HG03060 (cell line): ENCODE data around the gene TMEM106B.
A peak's percentile ranks its signal among the peaks of the same experiment; 100 is the strongest.
"Not testable (repeated sequence)": the region's sequence is repeated elsewhere in the genome, so short reads cannot be mapped to it uniquely, and the experiment has no call there.

Source experiments
- ATAC-seq: cut with Tn5 transposase; IDR thresholded peaks from one replicate; pipeline ENCODE4 v1.9.1; 2021; ENCODE audit warnings: low read depth, moderate number of reproducible peaks; ENCODE audit not compliant: unreplicated experiment

The TMEM106B gene

GRCh38 chr7:12211054-12211710 is at the start of gene TMEM106B:
Gene TMEM106B (plus strand): TSS chr7:12211294. CDS start chr7:12214811, 3,517 bp downstream.
- ATAC-seq, result peak; percentile 85

DNA sequence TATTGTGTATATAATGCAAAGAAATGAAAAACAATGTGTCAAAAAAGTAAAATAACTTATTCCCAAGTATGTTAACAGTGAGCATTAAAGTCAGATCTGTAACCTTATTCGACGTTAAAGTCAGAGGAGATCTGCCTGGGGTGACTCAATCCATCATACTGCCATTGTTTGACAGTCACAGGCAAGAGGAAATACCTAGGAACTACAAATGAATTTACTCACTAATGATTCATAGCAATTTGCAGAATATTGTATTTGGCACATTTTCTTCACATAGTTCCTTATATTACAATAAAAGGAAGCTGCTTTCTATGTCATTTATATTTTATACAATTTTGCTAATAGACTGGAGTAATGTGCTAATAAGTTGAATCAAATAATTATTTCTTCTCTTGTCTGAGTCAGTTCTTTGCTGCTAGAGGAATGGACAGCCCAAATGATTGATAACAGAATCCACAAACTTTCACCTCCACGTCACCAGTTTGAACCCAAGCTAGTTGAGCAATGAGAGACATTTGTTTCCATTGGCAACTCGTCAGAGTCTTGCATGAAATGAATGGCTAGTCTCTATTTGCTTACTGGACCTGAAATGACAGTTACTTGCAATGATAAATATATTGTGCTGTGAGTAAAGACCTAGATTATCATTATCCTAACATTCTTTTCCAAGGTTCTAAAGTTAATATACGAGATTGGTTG is 48.5 kb upstream of the TMEM106B start:
- ATAC-seq, result no peak

DNA sequence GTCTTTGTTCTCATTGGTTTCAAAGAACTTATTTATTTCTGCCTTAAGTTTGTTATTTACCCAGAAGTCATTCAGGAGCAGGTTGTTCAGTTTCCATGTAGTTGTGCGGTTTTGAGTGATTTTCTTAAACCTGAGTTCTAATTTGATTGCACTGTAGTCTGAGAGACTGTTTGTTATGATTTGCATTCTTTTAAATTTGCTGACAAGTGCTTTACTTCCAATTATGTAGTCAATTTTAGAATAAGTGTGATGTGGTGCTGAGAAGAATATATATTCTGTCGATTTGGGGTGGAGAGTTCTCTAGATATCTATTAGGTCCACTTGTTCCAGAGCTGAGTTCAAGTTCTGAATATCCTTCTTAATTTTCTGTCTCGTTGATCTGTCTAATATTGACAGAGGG is 43.0 kb upstream of the TMEM106B start:
- ATAC-seq, result not testable (repeated sequence)

DNA sequence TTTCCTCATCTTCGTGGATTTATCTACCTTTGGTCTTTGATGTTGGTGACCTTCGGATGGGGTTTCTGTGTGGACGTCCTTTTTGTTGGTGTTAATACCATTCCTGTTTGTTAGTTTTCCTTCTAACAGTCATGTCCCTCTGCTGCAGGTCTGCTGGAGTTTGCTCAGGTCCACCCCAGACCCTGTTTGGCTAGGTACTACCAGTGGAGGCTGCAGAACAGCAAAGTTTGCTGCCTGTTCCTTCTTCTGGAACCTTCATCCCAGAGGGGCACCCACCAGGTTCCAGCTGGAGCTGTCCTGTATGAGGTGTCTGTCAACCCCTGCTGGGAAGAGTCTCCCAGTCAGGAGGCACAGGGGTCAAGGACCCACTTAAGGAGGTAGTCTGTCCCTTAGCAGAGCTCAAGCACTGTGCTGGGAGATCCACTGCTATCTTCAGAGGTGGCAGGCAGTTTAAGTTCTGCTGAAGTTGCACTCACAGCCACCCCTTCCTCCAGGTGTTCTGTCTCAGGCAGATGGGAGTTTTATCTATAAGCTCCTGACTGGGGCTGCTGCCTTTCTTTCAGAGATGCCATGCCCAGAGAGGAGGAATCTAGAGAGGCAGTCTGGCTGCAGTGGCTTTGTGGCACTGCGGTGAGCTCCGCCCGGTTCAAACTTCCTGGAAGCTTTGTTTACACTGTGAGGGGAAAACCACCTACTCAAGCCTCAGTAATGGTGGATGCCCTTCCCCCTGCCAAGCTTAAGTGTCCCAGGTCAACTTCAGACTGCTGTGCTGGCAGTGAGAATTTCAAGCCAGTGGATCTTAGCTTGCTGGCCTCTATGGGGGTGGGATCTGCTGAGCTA is 40.9 kb upstream of the TMEM106B start:
- not testable (repeated sequence) for ATAC-seq

GRCh38 chr7:12173671-12174070 is 37.4 kb upstream of the TMEM106B start:
- no peak for ATAC-seq

GRCh38 chr7:12174931-12175330 is 36.2 kb upstream of the TMEM106B start:
- no peak for ATAC-seq

DNA sequence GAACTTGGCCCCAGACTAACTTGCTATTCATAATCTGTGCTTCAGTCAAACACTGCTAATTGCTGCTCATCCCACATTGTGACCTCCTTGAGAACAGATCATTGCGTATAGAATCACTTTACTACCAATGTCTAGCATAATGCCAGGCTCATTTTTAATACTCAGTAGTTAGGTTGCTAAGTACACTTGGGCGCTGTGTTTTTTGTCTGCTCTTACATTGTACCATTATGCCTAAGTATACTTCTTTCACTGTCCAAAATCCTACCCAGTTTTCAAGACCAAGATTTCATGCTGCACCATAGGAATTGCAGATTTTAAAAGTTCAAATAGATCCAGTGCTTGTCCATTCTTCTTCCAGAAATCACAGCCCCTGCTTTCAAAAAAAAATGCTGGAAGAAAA is 32.8 kb upstream of the TMEM106B start:
- ATAC-seq, result no peak

DNA sequence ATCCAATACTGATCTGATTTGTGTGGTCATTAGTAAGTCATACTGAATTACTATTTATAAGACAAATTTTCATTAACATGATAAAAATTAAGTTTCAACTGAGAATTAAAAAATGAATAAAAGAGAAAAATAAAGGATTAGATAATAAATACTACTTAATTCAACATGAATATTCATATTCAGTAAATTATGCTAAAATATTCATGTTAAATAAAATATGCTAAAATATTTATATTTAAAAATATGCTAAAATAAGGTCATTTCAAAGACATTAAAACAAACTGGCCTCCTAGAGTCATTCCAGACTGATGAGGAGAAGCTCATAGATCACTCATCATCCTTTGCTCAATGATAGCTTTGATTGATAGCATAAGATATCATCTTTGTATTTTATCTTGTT is 16.7 kb upstream of the TMEM106B start:
- no peak for ATAC-seq

DNA sequence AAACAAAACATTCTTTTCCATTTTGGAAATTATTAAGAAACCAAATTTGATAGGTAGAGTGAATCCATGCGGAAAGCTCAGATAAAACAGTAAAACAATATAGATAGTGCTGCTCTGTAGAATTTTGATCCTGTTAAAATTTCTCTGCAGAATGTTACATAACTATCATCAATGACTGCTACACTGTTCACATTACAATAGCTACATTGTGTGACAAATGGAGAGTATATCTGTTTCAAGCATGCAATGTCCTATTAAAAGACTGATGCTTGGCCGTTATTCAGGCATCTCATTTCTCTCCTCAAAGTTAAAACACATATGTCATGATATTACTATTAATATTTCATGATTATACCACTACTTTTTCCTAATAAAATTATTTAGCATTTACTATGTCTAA is 14.7 kb upstream of the TMEM106B start:
- ATAC-seq, result no peak

GRCh38 chr7:12199363-12199762 is 11.7 kb upstream of the TMEM106B start:
- no peak for ATAC-seq

DNA sequence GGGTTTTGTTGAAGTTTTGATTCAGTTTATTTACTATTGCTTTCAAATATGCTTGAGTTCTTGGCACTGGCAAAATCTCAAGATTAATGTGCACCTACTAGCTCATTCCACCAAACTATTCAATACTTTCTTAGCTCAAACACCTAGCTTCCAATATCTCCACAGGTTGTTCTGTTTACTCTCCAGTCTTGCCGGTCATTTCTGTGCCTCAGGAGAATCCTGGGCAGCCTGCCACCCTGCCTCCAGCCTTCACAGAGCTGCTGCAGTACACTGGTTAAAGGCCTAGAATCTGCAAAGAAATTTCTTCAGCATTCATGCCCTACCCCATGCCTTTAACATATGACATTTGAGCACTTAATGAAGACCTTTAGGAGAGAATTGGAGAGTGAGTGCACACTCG is 4.0 kb upstream of the TMEM106B start:
- no peak for ATAC-seq

DNA sequence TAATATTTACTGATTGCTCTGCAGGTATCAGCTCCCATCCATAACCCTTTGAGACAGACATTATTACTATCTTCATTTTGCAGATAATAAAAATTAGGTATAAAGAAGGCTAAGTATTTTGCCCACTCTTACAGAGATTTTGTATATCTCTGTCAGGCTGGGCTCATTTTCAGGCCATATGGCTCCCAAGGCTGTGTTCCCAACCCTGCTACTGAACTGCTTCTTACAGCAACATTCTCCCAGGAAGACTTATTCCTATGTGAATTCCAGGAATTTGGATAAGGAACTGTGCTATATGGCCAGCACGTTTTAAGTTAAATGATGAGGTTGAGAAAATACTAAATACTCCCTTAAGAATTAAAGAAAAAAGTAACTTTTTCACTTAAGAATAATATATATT is 1.9 kb upstream of the TMEM106B start:
- no peak for ATAC-seq

- peak; percentile 20 for ATAC-seq
Measured at GRCh38 chr7:12210179-12211053, 678 bp upstream of the TMEM106B start.

- ATAC-seq, result no peak
Measured at GRCh38 chr7:12211711-12212485, 804 bp downstream of the TMEM106B start.

DNA sequence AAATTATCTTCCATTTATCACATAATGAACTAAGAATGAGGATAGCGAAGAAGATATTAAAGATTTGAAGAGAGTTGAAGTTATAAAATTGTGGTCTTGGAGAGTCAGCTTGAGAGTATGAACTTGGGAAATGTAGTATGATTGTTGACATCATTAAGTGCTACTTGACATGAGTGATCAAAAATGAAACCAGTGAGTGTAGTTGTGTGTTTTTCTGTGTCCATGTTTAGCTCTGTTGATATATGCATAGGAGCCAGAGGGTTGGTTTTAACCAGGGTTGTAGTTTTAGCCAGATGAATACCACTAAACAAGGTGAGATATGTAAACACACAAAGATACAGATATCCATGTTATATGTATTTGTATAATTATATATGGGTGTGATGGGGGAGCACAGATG is 6.2 kb downstream of the TMEM106B start:
- no peak for ATAC-seq

DNA sequence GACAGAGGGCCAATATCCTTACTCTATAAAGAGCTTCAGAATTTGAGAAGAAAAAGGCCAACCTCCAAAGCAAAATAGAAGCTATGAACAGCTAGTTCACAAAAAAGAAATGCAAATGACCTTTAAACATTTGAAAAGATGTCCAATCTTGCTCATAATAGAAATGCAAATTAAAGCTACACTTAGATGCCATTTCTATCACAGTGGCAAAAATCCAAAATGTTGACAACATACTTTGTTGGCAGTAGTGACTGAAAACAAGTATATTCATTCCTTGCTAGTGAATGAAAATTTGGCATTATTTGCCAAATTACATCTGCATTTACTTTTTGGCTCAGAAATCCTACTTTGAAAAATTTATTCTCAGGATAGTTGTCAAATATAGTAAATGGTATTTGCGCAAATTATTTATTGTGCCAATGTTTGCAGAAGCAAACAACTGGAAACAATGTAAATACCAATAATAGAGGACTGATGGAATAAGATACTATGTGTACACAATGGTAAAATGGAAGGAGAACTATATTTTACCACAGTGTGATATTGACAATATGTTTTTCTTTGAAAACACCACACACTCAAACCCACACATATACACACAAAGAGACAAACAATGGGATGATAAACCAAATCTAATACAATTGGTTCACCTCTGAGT is 9.4 kb downstream of the TMEM106B start:
- no peak for ATAC-seq

- ATAC-seq, result no peak
Measured at GRCh38 chr7:12221414-12221813, 10.3 kb downstream of the TMEM106B start.

DNA sequence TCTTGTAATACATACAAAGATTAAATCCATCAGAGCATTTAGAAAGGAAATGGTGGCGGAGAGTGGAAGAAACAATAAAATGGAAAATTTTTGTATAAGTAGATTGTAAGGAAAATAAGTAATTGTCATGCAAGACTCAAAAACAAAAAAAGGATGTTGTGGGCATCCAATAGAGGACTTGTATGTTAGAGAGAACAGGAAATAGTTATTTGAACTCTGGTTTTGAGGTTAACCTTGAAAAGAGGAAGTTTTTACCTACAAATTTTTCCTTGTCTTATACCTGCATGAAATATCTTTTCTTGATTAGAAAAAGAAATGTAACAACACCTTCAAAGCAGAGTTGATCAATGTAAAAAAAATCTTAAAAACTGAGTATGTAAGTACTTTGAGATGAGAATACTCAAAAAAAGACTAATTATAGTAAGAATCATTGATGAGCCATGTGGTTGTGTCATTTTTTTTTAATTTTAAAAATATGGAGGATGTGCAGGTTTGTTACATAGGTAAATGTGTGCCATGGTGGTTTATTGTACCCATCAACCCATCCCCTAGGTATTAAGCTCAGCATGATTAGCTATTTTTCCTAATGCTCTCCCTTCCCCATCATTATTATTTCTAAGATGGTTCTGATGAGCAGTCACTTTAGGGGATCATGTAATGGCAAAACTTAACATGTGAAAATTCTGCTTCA is 11.9 kb downstream of the TMEM106B start:
- ATAC-seq, result peak; percentile 92

DNA sequence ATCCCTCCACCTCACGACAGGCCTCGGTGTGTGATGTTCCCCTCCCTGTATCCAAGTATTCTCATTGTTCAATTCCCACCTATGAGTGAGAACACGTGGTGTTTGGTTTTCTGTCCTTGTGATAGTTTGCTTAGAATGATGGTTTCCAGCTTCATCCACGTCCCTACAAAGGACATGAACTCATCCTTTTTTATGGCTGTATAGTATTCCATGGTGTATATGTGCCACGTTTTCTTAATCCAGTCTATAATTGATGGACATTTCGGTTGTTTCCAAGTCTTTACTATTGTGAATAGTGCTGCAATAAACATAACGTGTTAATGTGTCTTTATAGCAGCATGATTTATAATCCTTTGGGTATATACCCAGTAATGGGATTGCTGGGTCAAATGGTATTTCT is 13.9 kb downstream of the TMEM106B start:
- not testable (repeated sequence) for ATAC-seq
